Measurements from ENCODE around the gene SYNE2.
A peak's percentile ranks its signal among the peaks of the same experiment; 100 is the strongest.

Gene SYNE2

GRCh38 chr14:64190974-64191502, 338.2 kb downstream of the SYNE2 start:
- H3K4me3 ChIP-seq (ENCODE audit: low read depth, low read length), result no peak overlapping the region
- no peak for DNase-seq (ENCODE audit: low read depth)
- no peak for TF ChIP-seq CTCF (IDR thresholded peaks at IDR 0.05; ENCODE audit: control insufficient read depth, extremely low read depth, insufficient read depth)

GRCh38 chr14:64191756-64192155, 339.0 kb downstream of the SYNE2 start:
- DNase-seq (ENCODE audit: low read depth), result no peak
- no peak for TF ChIP-seq CTCF (IDR thresholded peaks at IDR 0.05; ENCODE audit: control insufficient read depth, extremely low read depth, insufficient read depth)
- no peak overlapping the region for H3K4me3 ChIP-seq (ENCODE audit: low read depth, low read length)

- TF ChIP-seq CTCF (IDR thresholded peaks at IDR 0.05; ENCODE audit: control insufficient read depth, extremely low read depth, insufficient read depth), result no peak
- peak; percentile 23 for DNase-seq (ENCODE audit: low read depth)
Measured at GRCh38 chr14:64193821-64194220, 341.0 kb downstream of the SYNE2 start.

GRCh38 chr14:64194404-64194803, 341.6 kb downstream of the SYNE2 start:
- no peak overlapping the region for H3K4me3 ChIP-seq (ENCODE audit: low read depth, low read length)
- DNase-seq (ENCODE audit: low read depth), result no peak
- no peak for TF ChIP-seq CTCF (IDR thresholded peaks at IDR 0.05; ENCODE audit: control insufficient read depth, extremely low read depth, insufficient read depth)

More at GRCh38 chr14:64193821-64194220, 341.0 kb downstream of the SYNE2 start:
- H3K4me3 ChIP-seq (ENCODE audit: low read depth, low read length), result no peak overlapping the region

GRCh38 chr14:64195199-64195598, 342.4 kb downstream of the SYNE2 start:
- DNase-seq (ENCODE audit: low read depth), result no peak
- no peak for TF ChIP-seq CTCF (IDR thresholded peaks at IDR 0.05; ENCODE audit: control insufficient read depth, extremely low read depth, insufficient read depth)
- no peak overlapping the region for H3K4me3 ChIP-seq (ENCODE audit: low read depth, low read length)

- DNase-seq (ENCODE audit: low read depth), result no peak
- no peak overlapping the region for H3K4me3 ChIP-seq (ENCODE audit: low read depth, low read length)
- no peak for TF ChIP-seq CTCF (IDR thresholded peaks at IDR 0.05; ENCODE audit: control insufficient read depth, extremely low read depth, insufficient read depth)
Measured at GRCh38 chr14:64196056-64196455, 343.3 kb downstream of the SYNE2 start.

GRCh38 chr14:64196814-64197411, 344.1 kb downstream of the SYNE2 start:
- H3K4me3 ChIP-seq (ENCODE audit: low read depth, low read length), result no peak overlapping the region
- DNase-seq (ENCODE audit: low read depth), result no peak
- TF ChIP-seq CTCF (IDR thresholded peaks at IDR 0.05; ENCODE audit: control insufficient read depth, extremely low read depth, insufficient read depth), result no peak
